Epithelial cell of esophagus (primary cell): Measurements from ENCODE around the gene RIPPLY2.
A peak's percentile ranks its signal among the peaks of the same experiment; 100 is the strongest.

Source experiments
- DNase-seq: peaks from one replicate; pipeline ENCODE4 v3.0.0; 2010; ENCODE audit warnings: low read depth
- H3K4me3 ChIP-seq: 2 replicates; pipeline ENCODE4 v1.5.1; 2011; ENCODE audit warnings: mild to moderate bottlenecking, low read length, control low read depth
- CTCF ChIP-seq: IDR thresholded peaks from 2 replicates; pipeline ENCODE4 v1.5.1; 2011; ENCODE audit warnings: low read depth, mild to moderate bottlenecking, low read length, control low read depth, inconsistent platforms; ENCODE audit not compliant: insufficient read depth; ENCODE audit errors: missing control alignments

Gene RIPPLY2

GRCh38 chr6:83847179-83847578 is 6.0 kb upstream of the RIPPLY2 start:
- TF ChIP-seq CTCF: no peak
- DNase-seq: peak; percentile 71

GRCh38 chr6:83849127-83849526 is 4.0 kb upstream of the RIPPLY2 start:
- DNase-seq: no peak
- no peak overlapping the region for H3K4me3 ChIP-seq
- TF ChIP-seq CTCF: no peak

More at GRCh38 chr6:83847179-83847578, 6.0 kb upstream of the RIPPLY2 start:
- no peak overlapping the region for H3K4me3 ChIP-seq

- no peak overlapping the region for H3K4me3 ChIP-seq
- DNase-seq: no peak
- no peak for TF ChIP-seq CTCF
These were observed 3.5 kb upstream of the RIPPLY2 start for GRCh38 chr6:83849610-83850009.

GRCh38 chr6:83852528-83853177 is 507 bp upstream of the RIPPLY2 start:
- DNase-seq: no peak
- TF ChIP-seq CTCF: no peak
- H3K4me3 ChIP-seq: peak overlapping the region; percentile 41

- TF ChIP-seq CTCF: no peak
- H3K4me3 ChIP-seq: peak overlapping the region; percentile 41
- DNase-seq: no peak
These were observed 891 bp downstream of the RIPPLY2 start for GRCh38 chr6:83854001-83854501.

- no peak for TF ChIP-seq CTCF
- peak; percentile 56 for DNase-seq
- H3K4me3 ChIP-seq: no peak overlapping the region
These were observed 1.6 kb downstream of the RIPPLY2 start for GRCh38 chr6:83854766-83855165.
